Measurements from ENCODE around the gene ASXL2.
"Not testable (repeated sequence)": the region's sequence is repeated elsewhere in the genome, so short reads cannot be mapped to it uniquely, and the experiment has no call there.

The ASXL2 gene

GRCh38 chr2:25854613-25855012 lies 23.7 kb downstream of the ASXL2 start:
- DNase-seq, result no peak
- no peak overlapping the region for H3K4me3 ChIP-seq (ENCODE audit: low read depth, low read length)
- H3K27me3 ChIP-seq, result no peaks in the 10 kb centered on the region
- H3K4me1 ChIP-seq, result no peaks in the 10 kb centered on the region; the same call in 1 of the 2 replicates
- H3K36me3 ChIP-seq, result 0 out of 2 replicates have a peak, but pooled peaks cover 5% of the 10 kb centered on the region
- no peak for TF ChIP-seq CTCF (IDR thresholded peaks at IDR 0.05; ENCODE audit: low read depth, low read length)
- H3K9me3 ChIP-seq, result no peaks in the 10 kb centered on the region

GRCh38 chr2:25853038-25853638 lies 25.1 kb downstream of the ASXL2 start:
- Histone ChIP-seq H3K4me1 (no peaks in the 10 kb centered on the region; the same call in 1 of the 2 replicates), H3K27me3 (no peaks in the 10 kb centered on the region), H3K4me3 (ENCODE audit: low read depth, low read length) (no peak overlapping the region), H3K9me3 (no peaks in the 10 kb centered on the region), H3K36me3 (0 out of 2 replicates have a peak, but pooled peaks cover 5% of the 10 kb centered on the region)
- DNase-seq, result no peak
- no peak for TF ChIP-seq CTCF (IDR thresholded peaks at IDR 0.05; ENCODE audit: low read depth, low read length)

- H3K27me3 ChIP-seq, result no peaks in the 10 kb centered on the region
- H3K4me1 ChIP-seq, result no peaks in the 10 kb centered on the region; the same call in 1 of the 2 replicates
- 0 out of 2 replicates have a peak, but pooled peaks cover 3% of the 10 kb centered on the region for H3K36me3 ChIP-seq
- DNase-seq, result no peak
- peak; percentile 77 for TF ChIP-seq CTCF (IDR thresholded peaks at IDR 0.05; ENCODE audit: low read depth, low read length)
- H3K4me3 ChIP-seq (ENCODE audit: low read depth, low read length), result no peak overlapping the region
- no peaks in the 10 kb centered on the region for H3K9me3 ChIP-seq
These were observed 26.4 kb downstream of the ASXL2 start for GRCh38 chr2:25851740-25852503.

- not testable (repeated sequence) for H3K4me1 ChIP-seq; DNase-seq; H3K36me3 ChIP-seq; H3K4me3 ChIP-seq (ENCODE audit: low read depth, low read length); H3K27me3 ChIP-seq; H3K9me3 ChIP-seq
These were observed 27.9 kb downstream of the ASXL2 start for GRCh38 chr2:25850400-25850799.

GRCh38 chr2:25849350-25849749 lies 28.9 kb downstream of the ASXL2 start:
- H3K9me3 ChIP-seq; H3K4me1 ChIP-seq; H3K4me3 ChIP-seq (ENCODE audit: low read depth, low read length); H3K36me3 ChIP-seq; H3K27me3 ChIP-seq; DNase-seq: not testable (repeated sequence)

- Histone ChIP-seq H3K4me1 (no peaks in the 10 kb centered on the region; the same call in 1 of the 2 replicates), H3K36me3 (no peaks in the 10 kb centered on the region), H3K4me3 (ENCODE audit: low read depth, low read length) (no peak overlapping the region), H3K27me3 (no peaks in the 10 kb centered on the region), H3K9me3 (no peaks in the 10 kb centered on the region)
- TF ChIP-seq CTCF (IDR thresholded peaks at IDR 0.05; ENCODE audit: low read depth, low read length), result no peak
- DNase-seq, result no peak
These were observed 32.3 kb downstream of the ASXL2 start for GRCh38 chr2:25845843-25846505.

GRCh38 chr2:25844089-25844488 lies 34.2 kb downstream of the ASXL2 start:
- TF ChIP-seq CTCF (IDR thresholded peaks at IDR 0.05; ENCODE audit: low read depth, low read length), result no peak
- H3K9me3 ChIP-seq, result no peaks in the 10 kb centered on the region
- no peaks in the 10 kb centered on the region; the same call in 1 of the 2 replicates for H3K36me3 ChIP-seq
- no peak overlapping the region for H3K4me3 ChIP-seq (ENCODE audit: low read depth, low read length)
- H3K27me3 ChIP-seq, result no peaks in the 10 kb centered on the region
- peak; percentile 30 for DNase-seq
- no peaks in the 10 kb centered on the region for H3K4me1 ChIP-seq

All from BE2C (cell line).